Kidney (tissue), 14 donors: ENCODE results near the gene TMEM156. TPM values are rescaled to one million over a fixed set of nuclear protein-coding genes. Genes with fewer than 3 reads are reported as not detected.

ENCODE experiments used
- DNase-seq, 5 donors: peaks; one replicate each; pipeline ENCODE4 v3.0.0-alpha.2; 2013 to 2020
- FAIRE-seq: peaks from 2 replicates; lab custom pipeline; 2012; peaks lifted over from hg19 to GRCh38; lab: Jason Lieb, UNC
- H3K27ac ChIP-seq, 2 donors: one replicate each; pipeline ENCODE4 v1.7.0; 2013; ENCODE audit warnings: low read depth in 2 of 2, low read length in 2 of 2, inconsistent platforms in 1 of 2
- H3K27me3 ChIP-seq: one replicate; pipeline ENCODE4 v1.7.1; 2013; ENCODE audit warnings: low read length, inconsistent platforms; ENCODE audit not compliant: control insufficient read depth, insufficient read depth
- H3K36me3 ChIP-seq, 3 donors: one replicate each; pipeline versions ENCODE4 v1.7.0 to v1.7.1; 2013; ENCODE audit warnings: low read length in 3 of 3, control low read depth in 1 of 3, inconsistent platforms in 1 of 3; ENCODE audit not compliant: insufficient read depth in 3 of 3, control insufficient read depth in 2 of 3
- H3K4me1 ChIP-seq, 3 donors: one replicate each; pipeline versions ENCODE4 v1.7.0 to v1.7.1; 2013; ENCODE audit warnings: low read length in 3 of 3, inconsistent platforms in 1 of 3, low read depth in 1 of 3; ENCODE audit not compliant: control insufficient read depth in 2 of 3, insufficient read depth in 2 of 3
- H3K4me3 ChIP-seq, 3 donors: one replicate each; pipeline versions ENCODE4 v1.7.0 to v1.8.1; 2013; ENCODE audit warnings: low read length in 3 of 3, control low read depth in 1 of 3, inconsistent platforms in 1 of 3
- H3K9ac ChIP-seq, 3 donors: one replicate each; pipeline versions ENCODE4 v1.7.0 to v1.7.1; 2013; ENCODE audit warnings: low read length in 3 of 3, control low read depth in 1 of 3, inconsistent platforms in 1 of 3
- H3K9me3 ChIP-seq, 3 donors: one replicate each; pipeline versions ENCODE4 v1.7.0 to v1.7.1; 2013; ENCODE audit warnings: low read length in 3 of 3, control low read depth in 1 of 3, inconsistent platforms in 1 of 3; ENCODE audit not compliant: control insufficient read depth in 2 of 3, insufficient read depth in 1 of 3
- CTCF ChIP-seq: IDR thresholded peaks from 3 replicates; pipeline ENCODE4 v1.5.1; 2012; ENCODE audit warnings: mild to moderate bottlenecking, moderate library complexity, borderline replicate concordance; ENCODE audit not compliant: insufficient read depth; ENCODE audit errors: extremely low read depth
- intact Hi-C: fragments of 100-400 bp; cut with DNase I; formaldehyde crosslinking; loops from one replicate; pipeline ENCODE4 v1.11.1; 2022
- polyA plus RNA-seq: library from polyadenylated mRNA; stranded (reverse); fragments of 350-450 nt; fragmentation: Illumina TruSeq; extraction: RNeasy Lipid Tissue Mini Kit (QIAGEN cat#74804); gene quantifications from one replicate; pipeline ENCODE4 v1.2.3, GENCODE V29; 2014; ENCODE audit warnings: low read depth, low replicate concordance; ENCODE audit not compliant: insufficient read depth
- total RNA-seq: library from RNA; stranded (reverse); fragmentation: NEBNext Ultra II Directional; extraction: Animal tissue kit (Norgen Biotek cat#: 25700); gene quantifications from one replicate; pipeline ENCODE4 v1.2.1, GENCODE V29; 2021
- donor health status: control.
- donor health status: control.
- donor health status: control.
- donor health status: control.
- donor health status: control.
- donor health status: DM: yes; HTN: yes; CAD: no.
- donor health status: Normal renal cell carcinoma (clear cell type).

The TMEM156 gene
- total and polyA plus RNA-seq, 2 donors from 2014 or later = 1.8 to 3.5 TPM

- Histone ChIP-seq H3K36me3 (peaks cover 4 to 11% (median 8%) of the 10 kb centered on the region in 3 donors), H3K27ac (no peak overlapping the region), H3K4me3 (no peak overlapping the region), H3K9me3 (no peaks in the 10 kb centered on the region), H3K4me1 (no peaks in the 10 kb centered on the region), H3K27me3 (no peaks in the 10 kb centered on the region), H3K9ac (no peak overlapping the region)
- intact Hi-C loops = no loop called here
- DNase-seq (no peak), FAIRE-seq (no peak)
- TF ChIP-seq CTCF = no peak
These were observed 101.5 kb downstream of the TMEM156 start for GRCh38 chr4:38930707-38931106.

GRCh38 chr4:38930204-38930603 is 102.0 kb downstream of the TMEM156 start:
- Histone ChIP-seq H3K4me3 (no peak overlapping the region), H3K4me1 (no peaks in the 10 kb centered on the region), H3K27me3 (no peaks in the 10 kb centered on the region), H3K27ac (no peak overlapping the region), H3K9me3 (no peaks in the 10 kb centered on the region), H3K36me3 (peaks cover 3 to 11% (median 8%) of the 10 kb centered on the region in 3 donors), H3K9ac (no peak overlapping the region)
- FAIRE-seq = no peak
- intact Hi-C loops = no loop called here
- TF ChIP-seq CTCF = no peak
- peak in 1 of 5 donors; percentile 23 for DNase-seq

GRCh38 chr4:38928974-38929373 is 103.2 kb downstream of the TMEM156 start:
- Histone ChIP-seq H3K36me3 (peaks cover 3 to 11% (median 8%) of the 10 kb centered on the region in 3 donors), H3K27ac (no peak overlapping the region), H3K4me3 (no peak overlapping the region), H3K9me3 (no peaks in the 10 kb centered on the region), H3K9ac (no peak overlapping the region), H3K27me3 (no peaks in the 10 kb centered on the region), H3K4me1 (no peaks in the 10 kb centered on the region)
- FAIRE-seq = no peak
- no peak for TF ChIP-seq CTCF
- peak in 4 of 5 donors; percentile 51 to 63 (median 56) for DNase-seq
- intact Hi-C loops = no loop called here

GRCh38 chr4:38928568-38928967 is 103.6 kb downstream of the TMEM156 start:
- intact Hi-C loops = no loop called here
- H3K9ac ChIP-seq = no peak overlapping the region
- H3K9me3 ChIP-seq = no peaks in the 10 kb centered on the region
- no peak for FAIRE-seq
- no peak for TF ChIP-seq CTCF
- no peak overlapping the region for H3K27ac ChIP-seq
- H3K27me3 ChIP-seq = no peaks in the 10 kb centered on the region
- H3K4me1 ChIP-seq = no peaks in the 10 kb centered on the region
- H3K4me3 ChIP-seq = no peak overlapping the region
- no peak for DNase-seq
- H3K36me3 ChIP-seq = peaks cover 3 to 11% (median 8%) of the 10 kb centered on the region in 3 donors
